ENCODE measurements around the gene IQSEC1. TPM values are rescaled to one million over a fixed set of nuclear protein-coding genes. Genes with fewer than 3 reads are reported as not detected.

The IQSEC1 gene
- polyA plus RNA-seq, 3 donors = 9.5 to 36.8 (median 26.8) TPM

DNA sequence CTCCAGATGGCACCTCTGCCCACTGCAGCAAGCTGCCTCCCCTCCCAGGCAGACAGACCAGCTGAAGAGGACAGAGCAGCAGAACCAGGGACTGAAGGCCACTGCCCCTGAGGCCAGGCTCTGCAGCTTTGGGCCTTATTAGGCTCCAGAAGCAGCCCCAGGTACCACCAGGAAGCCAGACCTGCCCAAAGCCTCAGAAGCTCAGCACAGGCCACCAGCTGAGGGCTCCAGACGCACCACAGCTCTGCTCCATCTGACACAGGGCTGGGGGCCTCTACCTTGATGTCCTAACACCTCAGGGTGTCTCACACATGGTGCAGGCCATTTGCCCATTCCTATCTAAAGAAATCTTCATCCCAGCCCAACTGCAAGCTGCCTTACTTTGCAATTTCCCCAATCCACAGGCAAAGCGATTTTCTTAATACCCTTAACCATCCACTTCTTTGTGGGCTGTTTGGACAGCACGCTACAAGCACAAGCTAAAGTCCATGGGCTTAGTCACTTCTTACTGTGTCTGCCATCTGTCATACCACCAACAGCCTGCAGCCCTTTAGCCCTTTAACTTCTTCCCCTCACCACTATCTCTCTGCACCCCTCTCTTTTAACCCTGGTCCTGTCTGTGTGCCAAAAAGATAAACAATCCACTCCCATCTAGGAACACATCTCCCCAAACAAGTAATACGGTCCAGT, 112.1 kb downstream of the IQSEC1 start:
- no peak overlapping the region for H3K27ac ChIP-seq (ENCODE audit: low read depth, low read length)
- whole genome bisulfite sequencing, 3 donors = 77 to 88% (median 84%) methylated on average over 4 of the region's 4 CpGs

DNA sequence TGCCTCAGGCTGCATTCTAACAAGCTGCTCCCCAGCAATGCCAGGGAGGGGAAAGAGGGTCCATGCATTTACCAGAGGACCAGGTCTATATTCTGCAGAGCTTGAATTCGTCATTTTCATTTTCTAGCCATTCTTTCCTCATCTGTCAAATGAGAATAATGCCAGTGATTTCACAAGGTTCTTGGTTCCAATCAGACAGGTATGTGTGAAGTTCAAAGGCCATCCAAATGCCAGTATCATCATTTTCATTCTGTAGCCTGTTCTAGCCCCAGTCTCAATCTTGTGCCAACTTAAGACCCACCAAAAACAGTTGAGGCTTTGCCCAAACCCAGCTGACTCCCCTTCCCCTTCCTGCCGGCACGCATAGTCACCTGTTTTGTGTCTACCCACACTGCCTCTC, 112.7 kb downstream of the IQSEC1 start:
- 59 to 81% (median 61%) methylated on average over 3 of the region's 3 CpGs for WGBS, 3 donors
- no peak overlapping the region for H3K27ac ChIP-seq (ENCODE audit: low read depth, low read length)

DNA sequence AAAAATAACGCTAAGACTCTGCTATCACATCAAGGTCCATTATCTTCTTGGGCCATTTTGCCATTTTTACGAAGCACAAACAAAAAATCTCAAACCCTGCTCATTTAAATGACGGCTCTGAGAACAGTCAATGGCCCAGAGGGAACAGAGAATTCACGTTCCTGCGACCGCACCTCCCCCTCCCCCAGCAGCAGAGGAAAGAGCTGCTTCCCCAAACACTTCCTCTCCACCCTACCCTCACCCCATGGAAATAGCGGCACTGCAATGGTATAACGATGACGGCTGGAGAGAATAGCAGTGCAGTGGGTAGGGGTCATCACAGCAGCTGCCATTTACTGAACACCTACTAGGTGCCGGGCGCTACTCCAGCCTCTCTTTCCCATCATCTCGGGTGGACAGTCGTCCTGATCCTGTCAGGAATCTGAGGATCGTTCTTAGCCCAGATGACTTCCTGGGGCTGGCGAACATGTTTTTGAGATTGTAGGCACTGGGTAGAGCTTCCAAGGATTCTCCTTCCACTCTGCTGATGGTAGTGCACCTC, 113.3 kb downstream of the IQSEC1 start:
- no peak overlapping the region for H3K27ac ChIP-seq (ENCODE audit: low read depth, low read length)
- 31 to 69% (median 37%) methylated on average over 15 of the region's 15 CpGs for WGBS, 3 donors

DNA sequence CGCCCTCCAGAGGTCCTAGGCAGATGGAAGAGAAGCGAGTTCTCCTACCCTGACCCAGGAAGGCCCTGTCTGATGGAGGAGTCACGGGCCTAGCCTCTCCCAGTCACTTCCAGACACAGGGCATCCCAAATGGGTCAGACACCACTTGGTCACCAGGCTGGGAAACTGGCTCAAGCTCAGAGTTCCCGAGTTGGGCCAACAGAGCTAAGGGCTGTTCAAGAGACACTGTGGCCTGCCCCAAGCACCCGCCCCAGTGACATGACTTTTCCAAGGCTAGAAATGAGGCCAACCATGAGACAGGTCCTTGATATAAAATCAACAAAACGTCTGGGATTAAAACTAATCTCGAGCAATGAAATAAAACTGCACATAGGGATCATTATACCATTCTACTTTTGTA, 113.8 kb downstream of the IQSEC1 start:
- WGBS, 3 donors = 63 to 71% (median 69%) methylated on average over 7 of the region's 7 CpGs

DNA sequence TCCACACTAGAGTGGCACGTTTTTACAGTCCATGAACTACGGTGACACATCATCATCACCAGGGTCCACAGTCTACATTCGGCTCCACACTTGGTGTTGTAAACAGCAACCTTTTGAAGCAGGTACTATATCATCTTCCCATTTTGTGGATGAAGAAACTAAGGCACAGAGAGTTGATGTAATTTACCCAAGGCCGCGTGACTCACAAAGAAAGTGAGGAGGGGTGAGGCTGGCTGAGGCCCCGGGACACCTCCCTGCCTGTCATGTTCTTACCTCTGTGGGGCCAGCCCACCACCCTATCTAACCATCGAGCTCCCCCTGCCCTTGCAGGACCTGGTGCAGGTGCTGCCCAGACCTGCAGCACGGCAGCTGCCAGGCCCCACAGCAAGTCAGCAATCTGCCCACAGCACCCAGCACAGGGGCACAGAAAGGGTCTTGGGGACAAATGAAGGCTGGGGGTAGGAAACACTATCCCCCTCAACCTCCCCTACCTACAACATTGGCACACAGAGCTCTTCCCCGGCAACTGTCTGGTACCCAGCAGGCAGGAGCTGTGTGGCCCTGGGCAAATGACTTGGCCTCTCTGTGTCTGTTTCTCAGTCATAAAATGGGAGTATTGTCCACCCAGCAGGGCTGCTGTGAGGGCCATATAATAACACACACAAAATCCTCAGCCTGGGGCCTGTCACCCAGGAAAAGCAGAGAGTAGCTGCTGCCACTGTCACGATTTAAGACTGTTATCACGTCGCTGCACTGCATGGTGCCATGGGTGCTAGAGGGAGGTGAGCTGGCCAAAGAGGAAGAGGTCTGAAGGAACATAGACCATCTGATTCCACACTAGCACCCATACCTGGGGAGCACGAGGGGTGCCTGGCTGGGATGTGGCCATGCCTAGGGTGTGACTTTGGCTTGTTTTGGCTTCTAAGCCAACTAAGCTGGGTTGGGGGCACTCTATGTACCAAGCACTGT, 115.1 kb downstream of the IQSEC1 start:
- WGBS, 3 donors = 93 to 94% (median 94%) methylated on average over 13 of the region's 13 CpGs
- no peak overlapping the region for H3K27ac ChIP-seq (ENCODE audit: low read depth, low read length)

More for the DNA sequence above, 113.8 kb downstream of the IQSEC1 start:
- no peak overlapping the region for H3K27ac ChIP-seq (ENCODE audit: low read depth, low read length)

DNA sequence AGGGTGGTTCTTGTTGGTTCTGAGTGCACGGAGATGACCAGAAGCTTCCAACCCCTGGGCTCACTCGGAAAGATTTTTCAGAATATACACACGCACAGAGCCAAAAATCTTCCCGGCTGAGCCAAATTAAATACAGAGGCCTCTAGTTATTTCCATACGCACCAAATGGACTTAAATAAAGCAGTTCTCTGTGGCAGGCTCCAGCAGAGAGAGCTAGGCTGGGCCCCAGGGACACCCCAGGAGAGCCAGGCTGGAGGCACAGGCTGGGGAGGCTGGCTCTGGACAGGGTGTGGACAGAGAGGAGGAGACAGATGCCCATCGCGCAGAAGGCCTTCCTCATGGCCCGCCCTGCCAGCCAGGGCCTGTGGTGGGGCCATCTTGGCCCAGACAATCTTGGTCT, 115.9 kb downstream of the IQSEC1 start:
- H3K27ac ChIP-seq (ENCODE audit: low read depth, low read length) = no peak overlapping the region

DNA sequence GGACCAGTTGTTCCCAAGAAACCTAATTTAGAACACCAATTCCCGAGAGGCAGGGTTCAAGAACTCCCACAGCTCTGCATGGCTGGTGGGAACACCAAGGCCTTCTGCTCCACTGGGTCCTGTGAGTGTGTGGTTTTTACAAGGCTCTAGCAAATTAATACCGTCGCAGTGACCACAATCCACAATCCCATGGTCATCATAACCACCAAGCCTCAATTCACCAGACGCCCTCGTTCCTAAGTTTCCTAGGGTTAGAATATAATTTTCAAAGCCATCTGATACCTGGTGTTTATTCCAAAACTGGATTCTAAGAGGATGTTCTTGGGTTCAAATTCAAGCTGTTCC, 116.9 kb downstream of the IQSEC1 start:
- H3K27ac ChIP-seq (ENCODE audit: low read depth, low read length) = no peak overlapping the region
- 78 to 90% (median 83%) methylated on average over 5 of the region's 5 CpGs for WGBS, 3 donors

More for the DNA sequence above, 115.9 kb downstream of the IQSEC1 start:
- WGBS, 3 donors = 48 to 77% (median 61%) methylated on average over 8 of the region's 8 CpGs

DNA sequence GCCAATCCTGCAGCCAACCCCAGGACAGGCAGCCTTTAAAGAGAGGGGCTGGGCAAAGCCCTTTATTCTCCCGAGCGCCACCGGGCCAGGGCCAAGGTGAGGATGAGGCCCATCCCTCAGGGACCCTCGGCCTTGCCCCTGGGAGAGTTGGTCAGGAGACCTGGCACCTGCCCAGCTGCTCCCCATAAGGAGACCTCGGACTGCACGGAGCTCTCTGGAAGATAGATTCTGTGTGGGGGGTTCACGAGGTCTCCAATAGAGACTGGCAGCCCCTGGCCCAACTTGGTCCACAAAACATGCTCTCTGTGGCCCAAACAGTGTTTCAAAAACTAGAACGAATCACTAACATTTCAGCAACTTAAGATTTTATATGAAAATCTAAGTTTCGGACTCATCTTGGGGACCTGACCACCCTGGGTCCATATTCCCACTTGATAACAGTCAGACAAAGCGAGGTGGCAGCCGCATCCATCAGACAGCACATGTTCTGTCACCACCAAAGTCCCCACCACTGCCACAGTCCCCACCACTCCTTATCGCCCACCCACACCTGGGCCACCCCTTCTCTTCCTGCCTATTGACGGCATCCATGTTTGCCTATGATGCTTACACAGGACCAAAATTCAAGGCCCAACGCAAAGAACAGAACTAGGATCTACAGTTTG, 117.4 kb downstream of the IQSEC1 start:
- peak overlapping the region; percentile 3 for H3K27ac ChIP-seq (ENCODE audit: low read depth, low read length)
- 79 to 86% (median 84%) methylated on average over 14 of the region's 14 CpGs for WGBS, 3 donors

DNA sequence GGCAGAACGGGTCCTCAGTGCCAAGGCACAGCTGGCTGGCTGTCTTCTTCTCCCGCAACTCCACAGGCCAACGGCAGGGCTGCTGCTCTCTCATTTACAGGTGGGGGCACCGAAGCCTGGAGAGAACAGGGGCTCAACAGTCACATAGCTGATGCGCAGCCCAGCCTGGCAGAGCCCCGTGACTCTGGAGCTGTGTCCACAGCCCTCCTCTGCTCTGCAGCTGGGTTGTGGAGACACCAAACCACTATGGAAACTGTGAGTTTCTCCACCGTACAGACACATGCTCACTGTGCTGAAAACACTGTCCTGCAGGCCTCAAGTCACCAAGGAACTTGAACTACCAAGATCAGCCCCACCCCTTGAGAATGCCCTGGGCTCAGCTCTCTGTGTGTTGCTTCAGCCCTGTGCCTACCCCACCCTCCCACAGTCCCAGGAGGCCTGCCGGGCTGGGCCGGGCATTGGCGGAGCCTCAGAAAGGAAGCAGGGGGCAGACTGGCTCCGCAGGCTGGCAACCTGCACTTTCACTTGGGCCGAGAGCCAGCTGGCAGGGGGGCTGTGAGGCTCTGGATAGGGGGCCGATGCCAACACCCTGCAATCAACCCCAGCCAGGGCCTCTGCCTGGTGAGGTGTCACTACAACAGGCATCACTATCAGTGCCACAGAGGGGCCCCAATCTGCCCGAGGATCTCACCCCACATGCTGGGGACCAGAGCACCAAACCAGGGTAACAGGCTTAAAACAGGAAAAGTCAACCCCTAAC, 118.2 kb downstream of the IQSEC1 start:
- WGBS, 3 donors = 23 to 32% (median 30%) methylated on average over 14 of the region's 14 CpGs
- H3K27ac ChIP-seq (ENCODE audit: low read depth, low read length) = peak overlapping the region; percentile 3

DNA sequence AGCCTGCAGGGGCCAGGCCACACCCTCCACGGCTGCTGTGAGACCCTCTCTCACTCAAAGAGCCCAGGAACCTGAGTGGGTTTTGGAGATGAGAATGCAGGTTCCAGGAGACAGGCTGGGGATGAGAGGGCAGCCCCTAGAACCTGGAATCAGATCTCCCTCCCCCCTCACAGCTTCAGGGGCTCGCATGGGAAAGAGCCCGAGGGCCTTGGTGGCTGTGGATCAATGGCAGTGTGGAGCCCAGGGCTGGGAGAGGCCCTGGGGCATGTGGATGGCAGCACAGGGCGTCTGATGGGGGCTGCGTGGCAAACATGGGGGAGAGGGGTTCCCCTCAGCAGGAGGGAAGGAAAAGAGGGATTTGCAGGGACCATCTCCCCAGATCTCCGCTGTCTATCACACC, 119.0 kb downstream of the IQSEC1 start:
- 84 to 94% (median 87%) methylated on average over 6 of the region's 6 CpGs for WGBS, 3 donors
- no peak overlapping the region for H3K27ac ChIP-seq (ENCODE audit: low read depth, low read length)

DNA sequence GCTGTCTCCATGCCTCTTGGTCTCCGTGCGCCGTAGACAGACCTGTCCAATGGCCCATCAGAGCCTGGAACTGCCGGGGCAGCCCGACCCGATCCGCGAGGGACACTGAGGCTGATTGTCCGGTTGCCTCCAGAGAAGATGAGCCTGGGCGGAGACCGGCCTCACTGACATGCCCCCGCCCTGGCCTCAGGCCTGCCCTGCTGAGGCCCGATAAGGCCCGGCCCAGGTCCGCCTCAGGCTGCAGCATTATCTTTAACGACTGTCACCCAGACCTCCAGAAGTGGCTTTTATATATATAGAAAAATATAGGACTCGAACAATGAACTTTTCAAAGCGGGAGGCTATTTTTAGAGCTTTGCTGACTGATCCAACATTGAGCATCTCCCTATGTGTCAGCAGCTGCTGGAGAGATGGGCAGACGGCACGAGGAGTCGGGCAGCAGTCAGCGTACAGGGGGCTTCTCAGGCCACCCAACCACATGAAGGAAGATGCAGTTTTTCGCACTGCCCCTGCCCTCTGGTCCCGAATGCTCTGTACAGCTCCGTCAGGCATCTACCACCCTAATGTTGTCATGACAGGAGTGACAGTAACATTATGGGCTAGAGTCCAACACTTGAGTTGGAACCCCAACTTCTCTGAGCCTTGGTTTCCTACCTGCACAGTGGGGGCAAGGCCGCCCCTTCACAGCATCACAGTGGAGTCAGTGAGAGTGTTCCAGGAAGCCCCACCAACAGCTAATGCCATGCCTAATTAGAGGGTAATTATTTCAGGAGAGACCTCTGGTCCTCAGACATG, 119.8 kb downstream of the IQSEC1 start:
- no peak overlapping the region for H3K27ac ChIP-seq (ENCODE audit: low read depth, low read length)
- WGBS, 3 donors = 90 to 93% (median 93%) methylated on average over 26 of the region's 26 CpGs

DNA sequence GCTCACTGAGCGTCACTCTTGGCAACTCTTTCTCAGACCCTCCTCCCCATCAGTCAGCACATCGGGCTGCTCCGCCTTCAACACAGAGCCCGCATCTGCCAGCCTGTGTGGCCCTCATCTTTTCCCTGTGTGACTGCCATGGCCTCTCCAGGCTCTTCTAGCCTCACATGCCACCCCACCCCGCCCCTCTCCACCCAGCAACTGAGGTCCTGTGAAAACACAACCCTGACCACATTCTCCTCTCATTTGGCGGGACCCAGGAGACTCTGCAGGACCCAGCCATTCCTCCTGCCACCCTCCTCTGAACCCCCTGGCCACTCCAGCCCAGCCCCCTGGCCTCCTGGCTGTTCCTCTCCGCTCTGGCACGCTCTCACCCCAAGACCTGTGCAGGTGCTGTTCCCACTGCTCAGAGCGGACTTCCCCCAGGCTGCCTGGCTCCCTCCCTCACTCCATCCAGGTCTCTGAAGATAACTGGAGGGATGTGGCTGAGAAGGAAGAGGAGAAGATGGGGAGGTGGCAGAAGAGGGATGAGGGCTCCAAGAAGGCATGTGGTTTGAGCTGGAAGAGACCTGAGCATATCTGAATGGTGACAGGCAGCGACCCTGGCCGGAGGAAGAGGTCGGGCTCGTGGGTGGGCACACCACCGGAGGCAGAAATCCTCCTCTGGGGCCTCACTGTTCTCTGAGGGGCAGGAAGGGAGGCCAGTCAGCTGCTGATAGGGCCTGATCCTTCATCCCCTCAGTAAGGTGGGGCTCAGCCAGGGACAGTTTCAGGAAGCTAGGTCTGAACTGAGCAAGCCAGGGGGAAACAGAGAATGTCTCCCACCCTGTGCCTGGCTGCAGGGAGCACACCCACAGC, 120.7 kb downstream of the IQSEC1 start:
- 88 to 94% (median 90%) methylated on average over 12 to 14 of the region's 14 CpGs for WGBS, 3 donors
- no peak overlapping the region for H3K27ac ChIP-seq (ENCODE audit: low read depth, low read length)

DNA sequence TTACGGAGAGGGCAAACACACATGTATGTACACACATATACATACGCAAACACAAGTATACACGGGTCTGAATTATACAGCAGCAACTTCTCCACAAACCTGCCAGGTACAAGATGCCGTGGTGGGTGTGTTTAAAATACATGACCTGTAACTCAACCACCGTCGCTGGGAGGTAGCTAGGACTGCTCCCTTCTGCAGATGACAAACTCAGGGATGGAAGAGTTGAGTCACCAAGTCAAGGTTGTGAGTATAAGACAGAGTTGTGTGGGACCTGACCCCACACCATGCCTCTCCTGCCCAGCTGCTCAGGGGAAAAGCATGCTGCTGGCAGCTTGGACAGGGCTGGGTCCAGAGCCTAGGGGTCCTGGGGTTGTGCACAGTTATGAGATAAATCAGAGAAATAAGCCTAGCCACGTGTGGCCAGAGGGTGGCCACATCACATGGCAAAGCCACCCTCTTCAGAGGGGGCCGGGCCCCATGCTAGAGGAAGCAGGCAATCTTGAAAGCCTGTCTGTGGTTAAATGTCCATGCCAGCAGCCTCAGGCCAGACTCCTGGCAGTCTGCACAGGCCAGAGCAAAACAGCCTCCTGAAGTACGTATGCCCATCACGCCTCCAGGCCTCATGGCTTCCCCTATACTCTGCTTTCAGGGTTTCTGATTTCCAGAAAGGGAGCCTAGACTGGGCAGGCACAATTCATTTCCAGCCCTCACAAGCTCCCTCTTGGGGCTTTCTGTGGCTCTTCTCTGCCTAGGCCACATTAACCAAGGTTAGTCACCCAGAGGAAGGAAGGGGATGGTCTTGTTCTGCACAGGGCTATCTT, 124.1 kb downstream of the IQSEC1 start:
- H3K27ac ChIP-seq (ENCODE audit: low read depth, low read length) = no peak overlapping the region
- 72 to 86% (median 76%) methylated on average over 10 of the region's 10 CpGs for WGBS, 3 donors

DNA sequence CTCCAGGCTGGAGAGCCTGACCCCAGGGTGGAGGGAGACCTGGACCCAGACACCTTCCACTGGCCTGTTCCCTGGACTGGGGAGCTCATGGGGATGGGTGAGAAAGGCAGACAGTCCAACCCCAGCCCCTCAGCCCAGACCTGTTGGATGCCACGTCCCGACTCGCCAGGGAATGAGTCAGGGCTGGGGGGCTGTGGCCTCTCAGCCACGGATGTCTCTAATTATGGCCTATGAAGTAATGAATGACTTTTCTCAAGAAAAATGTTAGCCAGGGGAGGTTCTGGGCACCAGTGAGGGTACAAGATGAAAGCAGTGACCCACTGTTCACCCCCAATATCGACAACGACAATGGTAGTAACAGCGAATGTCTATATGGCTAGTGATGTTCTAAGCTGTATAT, 124.9 kb downstream of the IQSEC1 start:
- no peak overlapping the region for H3K27ac ChIP-seq (ENCODE audit: low read depth, low read length)
- 65 to 93% (median 65%) methylated on average over 7 of the region's 7 CpGs for WGBS, 3 donors

DNA sequence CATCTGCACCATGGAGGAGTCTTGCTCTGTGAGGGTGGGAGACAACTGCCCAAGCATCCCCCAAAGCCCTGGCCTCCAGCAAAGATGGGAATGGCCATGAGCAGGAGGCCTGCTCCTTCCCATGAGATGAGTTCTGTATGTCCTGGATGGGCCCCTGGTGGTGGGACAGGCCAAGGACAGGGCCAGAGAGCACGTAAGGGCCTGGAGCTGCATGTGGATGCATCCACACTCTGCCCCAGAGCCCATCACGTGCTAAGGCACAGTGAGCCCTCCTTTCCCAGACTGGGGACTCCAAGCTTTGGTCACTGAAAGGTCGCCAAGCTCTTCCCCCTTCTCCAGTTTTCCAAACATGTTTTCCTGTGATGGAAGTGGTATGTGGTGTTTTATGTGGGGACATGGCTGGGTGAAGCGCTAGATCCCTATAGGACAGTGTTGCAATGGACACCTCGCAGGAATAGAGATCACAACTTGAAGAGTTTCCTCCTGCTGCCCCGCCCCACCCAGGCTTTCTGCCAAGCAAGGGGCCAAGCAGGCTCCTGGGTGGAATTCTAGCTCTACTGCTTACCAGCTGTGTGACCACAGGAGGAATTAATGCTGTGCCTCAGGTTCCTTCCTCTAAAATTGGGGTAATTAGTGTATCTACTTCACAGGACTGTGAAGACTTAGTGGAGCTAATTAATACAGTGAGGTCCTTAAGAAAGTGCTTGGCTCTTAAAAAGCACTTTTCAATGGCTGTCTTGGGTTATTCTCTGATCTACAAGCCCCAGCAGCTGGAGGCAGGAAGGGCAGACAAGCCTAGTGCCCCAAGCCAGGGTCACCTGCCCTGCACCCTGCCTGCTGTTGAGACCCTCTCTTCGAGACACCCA, 125.5 kb downstream of the IQSEC1 start:
- 48 to 78% (median 51%) methylated on average over 7 of the region's 7 CpGs for WGBS, 3 donors
- no peak overlapping the region for H3K27ac ChIP-seq (ENCODE audit: low read depth, low read length)

All from adipose tissue (tissue), 3 donors.